HG03060 (cell line): ENCODE results near the gene PRAC1.
"Not testable (repeated sequence)": the region's sequence is repeated elsewhere in the genome, so short reads cannot be mapped to it uniquely, and the experiment has no call there.

Source experiments
- ATAC-seq: cut with Tn5 transposase; IDR thresholded peaks from one replicate; pipeline ENCODE4 v1.9.1; 2021; ENCODE audit warnings: low read depth, moderate number of reproducible peaks; ENCODE audit not compliant: unreplicated experiment

PRAC1 gene

GRCh38 chr17:48727415-48728175, 5.3 kb upstream of the PRAC1 start:
- no peak for ATAC-seq

- ATAC-seq: no peak
Measured at GRCh38 chr17:48726916-48727286, 4.6 kb upstream of the PRAC1 start.

GRCh38 chr17:48726114-48726915, 4.0 kb upstream of the PRAC1 start:
- ATAC-seq: no peak

- ATAC-seq: no peak
Measured at GRCh38 chr17:48725288-48726064, 3.2 kb upstream of the PRAC1 start.

- ATAC-seq: no peak
Measured at GRCh38 chr17:48725004-48725287, 2.6 kb upstream of the PRAC1 start.

GRCh38 chr17:48724251-48725003, 2.1 kb upstream of the PRAC1 start:
- no peak for ATAC-seq

- no peak for ATAC-seq
Measured at GRCh38 chr17:48723423-48724250, 1.3 kb upstream of the PRAC1 start.

GRCh38 chr17:48722915-48723422, 651 bp upstream of the PRAC1 start, which contains the start of gene PRAC2:
Gene PRAC2 (plus strand): TSS chr17:48723185. CDS start chr17:48724411, 1,226 bp downstream.
- no peak for ATAC-seq

- ATAC-seq: no peak
Measured at GRCh38 chr17:48721009-48721402, 1.3 kb downstream of the PRAC1 start.

- ATAC-seq: no peak
Measured at GRCh38 chr17:48720266-48721008, 1.9 kb downstream of the PRAC1 start.

- ATAC-seq: no peak
Measured at GRCh38 chr17:48719642-48720265, 2.6 kb downstream of the PRAC1 start.

- no peak for ATAC-seq
Measured at GRCh38 chr17:48718761-48719641, 3.3 kb downstream of the PRAC1 start.

GRCh38 chr17:48718227-48718760, 4.0 kb downstream of the PRAC1 start:
- ATAC-seq: no peak

- no peak for ATAC-seq
Measured at GRCh38 chr17:48717367-48718226, 4.7 kb downstream of the PRAC1 start.

GRCh38 chr17:48716549-48716948, 5.8 kb downstream of the PRAC1 start:
- not testable (repeated sequence) for ATAC-seq
